Measurements from ENCODE around the gene HCFC1R1.

Gene HCFC1R1

DNA sequence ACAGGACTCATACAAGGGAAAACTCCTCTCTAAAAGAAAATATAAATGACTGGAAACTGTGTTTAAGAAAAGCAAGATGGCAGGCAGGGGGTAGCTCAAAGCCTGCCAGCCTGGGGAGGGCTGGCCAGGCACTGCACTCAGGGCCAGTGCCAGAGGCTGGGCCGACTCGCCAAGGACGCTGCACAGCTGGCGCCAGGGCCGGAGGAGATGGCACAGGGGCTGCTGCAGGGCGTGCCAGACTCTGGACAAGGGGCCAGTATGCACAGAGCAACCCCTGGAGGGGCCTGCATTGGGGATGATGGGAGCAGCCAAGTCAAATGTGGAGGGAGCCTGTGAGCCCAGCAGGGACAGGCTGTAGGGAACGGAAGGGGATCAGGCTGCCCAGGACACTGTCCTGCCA, 47.5 kb downstream of the HCFC1R1 start:
- H3K4me3 ChIP-seq (ENCODE audit: low read length) = no peak overlapping the region
- TF ChIP-seq EZH2 (optimal IDR thresholded peaks at IDR 0.05; ENCODE audit: low read depth, low read length) (no peak), EZH2phosphoT487 (IDR thresholded peaks at IDR 0.05; ENCODE audit: low read length) (no peak)
- TF ChIP-seq, protein P1, sequence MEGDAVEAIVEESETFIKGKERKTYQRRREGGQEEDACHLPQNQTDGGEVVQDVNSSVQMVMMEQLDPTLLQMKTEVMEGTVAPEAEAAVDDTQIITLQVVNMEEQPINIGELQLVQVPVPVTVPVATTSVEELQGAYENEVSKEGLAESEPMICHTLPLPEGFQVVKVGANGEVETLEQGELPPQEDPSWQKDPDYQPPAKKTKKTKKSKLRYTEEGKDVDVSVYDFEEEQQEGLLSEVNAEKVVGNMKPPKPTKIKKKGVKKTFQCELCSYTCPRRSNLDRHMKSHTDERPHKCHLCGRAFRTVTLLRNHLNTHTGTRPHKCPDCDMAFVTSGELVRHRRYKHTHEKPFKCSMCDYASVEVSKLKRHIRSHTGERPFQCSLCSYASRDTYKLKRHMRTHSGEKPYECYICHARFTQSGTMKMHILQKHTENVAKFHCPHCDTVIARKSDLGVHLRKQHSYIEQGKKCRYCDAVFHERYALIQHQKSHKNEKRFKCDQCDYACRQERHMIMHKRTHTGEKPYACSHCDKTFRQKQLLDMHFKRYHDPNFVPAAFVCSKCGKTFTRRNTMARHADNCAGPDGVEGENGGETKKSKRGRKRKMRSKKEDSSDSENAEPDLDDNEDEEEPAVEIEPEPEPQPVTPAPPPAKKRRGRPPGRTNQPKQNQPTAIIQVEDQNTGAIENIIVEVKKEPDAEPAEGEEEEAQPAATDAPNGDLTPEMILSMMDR (IDR thresholded peaks at IDR 0.05; ENCODE audit: low read length) = no peak
- H2AFZ ChIP-seq (ENCODE audit: low read length) = no peak overlapping the region
- no peak overlapping the region for H3K9ac ChIP-seq (ENCODE audit: low read length)
- DNase-seq = no peak
- H3K9me2 ChIP-seq (replicated peaks; ENCODE audit: insufficient read depth, low read length) = no peaks in the 10 kb centered on the region
- no peak overlapping the region for H3K27ac ChIP-seq (ENCODE audit: low read length)
- H3F3A ChIP-seq (ENCODE audit: insufficient read depth, low read length) = peaks cover 15% of the 10 kb centered on the region
- peaks cover 42% of the 10 kb centered on the region for H3K79me2 ChIP-seq (ENCODE audit: low read length)
- no peaks in the 10 kb centered on the region for H4K20me1 ChIP-seq (ENCODE audit: insufficient read depth, low read length)
- no peaks in the 10 kb centered on the region; the same call in 1 of the 2 replicates for H3K36me3 ChIP-seq (replicated peaks; ENCODE audit: insufficient read depth, low read length)
- H3K4me1 ChIP-seq (ENCODE audit: low read length) = no peaks in the 10 kb centered on the region
- no peak overlapping the region for H3K4me2 ChIP-seq (ENCODE audit: low read depth, low read length)
- H3K9me3 ChIP-seq (replicated peaks; ENCODE audit: insufficient read depth, low read length) = no peaks in the 10 kb centered on the region
- H3K27me3 ChIP-seq (replicated peaks; ENCODE audit: insufficient read depth, low read length) = no peaks in the 10 kb centered on the region

DNA sequence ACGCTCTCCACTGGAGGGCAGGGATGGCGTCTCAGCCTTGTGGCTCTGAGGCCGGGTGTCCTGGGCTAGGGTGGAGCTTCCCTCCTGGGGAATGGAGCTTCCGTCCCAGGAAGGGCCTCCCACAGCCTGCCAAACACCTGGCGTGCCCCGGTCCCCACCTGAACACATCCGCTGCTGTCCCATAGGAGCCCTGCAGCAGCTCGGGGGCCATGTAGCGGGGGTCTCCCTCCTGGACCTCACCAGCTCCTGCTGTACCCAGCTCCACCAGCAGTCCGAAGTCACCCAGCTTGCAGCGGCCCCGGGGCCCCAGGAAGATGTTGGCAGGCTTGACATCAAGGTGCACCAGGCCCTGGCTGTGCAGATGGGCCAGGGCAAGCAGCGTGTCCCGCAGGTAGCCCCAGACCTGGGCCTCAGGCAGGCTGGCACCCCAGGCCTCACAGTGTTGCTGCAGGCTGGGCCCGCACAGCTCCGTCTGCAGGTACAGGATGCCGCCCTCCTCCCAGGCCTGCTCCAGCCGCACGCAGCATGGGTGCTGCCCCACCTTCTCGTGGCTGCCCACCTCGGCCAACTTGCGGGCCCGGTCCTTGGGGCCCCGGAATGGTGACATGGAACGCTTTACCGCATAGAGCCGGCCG, 48.5 kb downstream of the HCFC1R1 start:
- Histone ChIP-seq H3K4me2 (ENCODE audit: low read depth, low read length) (no peak overlapping the region), H3K27ac (ENCODE audit: low read length) (no peak overlapping the region), H2AFZ (ENCODE audit: low read length) (no peak overlapping the region), H3K36me3 (replicated peaks; ENCODE audit: insufficient read depth, low read length) (no peaks in the 10 kb centered on the region; the same call in 1 of the 2 replicates), H3K4me3 (ENCODE audit: low read length) (no peak overlapping the region), H3K4me1 (ENCODE audit: low read length) (no peaks in the 10 kb centered on the region), H4K20me1 (ENCODE audit: insufficient read depth, low read length) (no peaks in the 10 kb centered on the region), H3K27me3 (replicated peaks; ENCODE audit: insufficient read depth, low read length) (no peaks in the 10 kb centered on the region), H3K9ac (ENCODE audit: low read length) (no peak overlapping the region), H3K9me2 (replicated peaks; ENCODE audit: insufficient read depth, low read length) (no peaks in the 10 kb centered on the region), H3K9me3 (replicated peaks; ENCODE audit: insufficient read depth, low read length) (no peaks in the 10 kb centered on the region), H3K79me2 (ENCODE audit: low read length) (peaks cover 51% of the 10 kb centered on the region), H3F3A (ENCODE audit: insufficient read depth, low read length) (peaks cover 15% of the 10 kb centered on the region)
- TF ChIP-seq EZH2phosphoT487 (IDR thresholded peaks at IDR 0.05; ENCODE audit: low read length) (no peak), EZH2 (optimal IDR thresholded peaks at IDR 0.05; ENCODE audit: low read depth, low read length) (no peak)
- TF ChIP-seq, protein P1 (IDR thresholded peaks at IDR 0.05; ENCODE audit: low read length) = no peak
- DNase-seq = no peak

DNA sequence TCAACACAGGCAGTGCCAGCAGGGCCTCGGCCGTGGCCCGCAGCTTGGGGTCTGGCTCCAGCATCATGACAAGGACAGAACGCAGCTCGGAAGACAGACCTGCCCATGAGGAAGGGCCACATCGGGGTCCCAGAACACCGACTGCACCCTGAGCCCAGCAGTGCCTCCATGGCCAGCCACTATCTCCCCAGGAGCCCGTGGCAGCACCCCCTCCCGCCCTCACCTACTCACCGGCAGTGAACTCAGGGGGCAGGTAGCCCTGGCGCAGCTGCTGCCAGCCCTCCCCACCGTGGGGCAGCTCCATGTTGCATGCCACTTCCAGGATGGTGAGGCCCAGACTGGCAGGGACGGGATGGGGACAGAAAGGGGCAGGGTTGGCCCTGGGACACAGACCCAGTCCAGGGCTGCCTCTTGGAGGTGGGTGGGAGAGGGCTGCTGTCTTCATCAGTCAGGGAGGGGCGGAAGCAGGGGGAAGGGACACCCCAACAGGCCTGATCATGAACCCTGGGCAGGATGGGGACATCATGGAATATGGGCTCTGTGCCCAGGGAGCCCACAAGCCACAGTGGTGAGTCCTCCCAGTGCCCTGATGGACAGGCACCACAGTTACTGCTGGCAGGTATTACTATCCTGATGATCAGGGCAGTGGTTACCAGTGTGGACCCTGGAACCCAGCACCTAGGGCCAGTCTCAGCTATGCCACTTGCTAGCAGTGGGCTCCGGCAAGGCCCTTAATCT, 49.3 kb downstream of the HCFC1R1 start:
- Histone ChIP-seq H3K27me3 (replicated peaks; ENCODE audit: insufficient read depth, low read length) (no peaks in the 10 kb centered on the region), H3F3A (ENCODE audit: insufficient read depth, low read length) (peaks cover 19% of the 10 kb centered on the region), H3K9ac (ENCODE audit: low read length) (no peak overlapping the region), H2AFZ (ENCODE audit: low read length) (no peak overlapping the region), H3K4me2 (ENCODE audit: low read depth, low read length) (no peak overlapping the region), H3K4me1 (ENCODE audit: low read length) (no peaks in the 10 kb centered on the region), H3K9me2 (replicated peaks; ENCODE audit: insufficient read depth, low read length) (no peaks in the 10 kb centered on the region), H3K79me2 (ENCODE audit: low read length) (peaks cover 52% of the 10 kb centered on the region), H3K9me3 (replicated peaks; ENCODE audit: insufficient read depth, low read length) (no peaks in the 10 kb centered on the region), H3K27ac (ENCODE audit: low read length) (no peak overlapping the region), H3K36me3 (replicated peaks; ENCODE audit: insufficient read depth, low read length) (no peaks in the 10 kb centered on the region; the same call in 1 of the 2 replicates), H3K4me3 (ENCODE audit: low read length) (no peak overlapping the region), H4K20me1 (ENCODE audit: insufficient read depth, low read length) (no peaks in the 10 kb centered on the region)
- TF ChIP-seq EZH2 (optimal IDR thresholded peaks at IDR 0.05; ENCODE audit: low read depth, low read length) = no peak
- TF ChIP-seq, protein P1 (IDR thresholded peaks at IDR 0.05; ENCODE audit: low read length) = no peak
- TF ChIP-seq EZH2phosphoT487 (IDR thresholded peaks at IDR 0.05; ENCODE audit: low read length) = no peak
- DNase-seq = no peak
